MM.1S (cell line): ENCODE results near the gene CCSAP.
A peak's percentile ranks its signal among the peaks of the same experiment; 100 is the strongest.

ENCODE experiments used
- DNase-seq: peaks from one replicate; pipeline ENCODE4 v3.0.0-alpha.2; 2015
- H2AFZ ChIP-seq: fragments of 300-600 bp; sonication (generic); 2 replicates; pipeline ENCODE4 v1.6.0; 2016; ENCODE audit warnings: antibody characterized with exemption, low read length
- H3F3A ChIP-seq: fragments of 300-600 bp; sonication (generic); 2 replicates; pipeline ENCODE4 v1.6.1; 2016; ENCODE audit warnings: mild to moderate bottlenecking, antibody characterized with exemption, low read length, moderate library complexity, mixed read lengths; ENCODE audit not compliant: insufficient read depth
- H3K27ac ChIP-seq: fragments of 300-600 bp; sonication (generic); 2 replicates; pipeline ENCODE4 v1.5.1; 2016; ENCODE audit warnings: mild to moderate bottlenecking, low read length
- H3K27me3 ChIP-seq: fragments of 300-600 bp; sonication (generic); replicated peaks from 2 replicates; pipeline ENCODE4 v1.6.0; 2016; ENCODE audit warnings: low read length; ENCODE audit not compliant: insufficient read depth
- H3K36me3 ChIP-seq: fragments of 300-600 bp; sonication (generic); replicated peaks from 2 replicates; pipeline ENCODE4 v1.6.1; 2016; ENCODE audit warnings: mild to moderate bottlenecking, low read length, mixed read lengths; ENCODE audit not compliant: insufficient read depth
- H3K4me1 ChIP-seq: fragments of 300-600 bp; sonication (generic); 2 replicates; pipeline ENCODE4 v1.6.1; 2016; ENCODE audit warnings: low read length, mixed read lengths
- H3K4me2 ChIP-seq: fragments of 300-600 bp; sonication (generic); 2 replicates; pipeline ENCODE4 v1.6.0; 2016; ENCODE audit warnings: low read depth, low read length
- H3K4me3 ChIP-seq: fragments of 300-600 bp; sonication (generic); 2 replicates; pipeline ENCODE4 v1.5.1; 2016; ENCODE audit warnings: low read length, mixed read lengths
- H3K79me2 ChIP-seq: fragments of 300-600 bp; sonication (generic); 2 replicates; pipeline ENCODE4 v1.6.1; 2016; ENCODE audit warnings: mixed run types, low read length, mixed read lengths
- H3K9ac ChIP-seq: fragments of 300-600 bp; sonication (generic); 2 replicates; pipeline ENCODE4 v1.6.1; 2016; ENCODE audit warnings: low read length, mixed read lengths
- H3K9me2 ChIP-seq: fragments of 300-600 bp; sonication (generic); replicated peaks from 2 replicates; pipeline ENCODE4 v1.6.1; 2016; ENCODE audit warnings: mild to moderate bottlenecking, low read length, mixed read lengths; ENCODE audit not compliant: insufficient read depth
- H3K9me3 ChIP-seq: fragments of 300-600 bp; sonication (generic); replicated peaks from 2 replicates; pipeline ENCODE4 v1.6.1; 2016; ENCODE audit warnings: mild to moderate bottlenecking, low read length, mixed read lengths; ENCODE audit not compliant: insufficient read depth
- H4K20me1 ChIP-seq: fragments of 300-600 bp; sonication (generic); 2 replicates; pipeline ENCODE4 v1.6.1; 2016; ENCODE audit warnings: mild to moderate bottlenecking, low read length, moderate library complexity, mixed read lengths; ENCODE audit not compliant: insufficient read depth
- CTCF ChIP-seq: fragments of 300-600 bp; sonication (generic); IDR thresholded peaks from 2 replicates; pipeline ENCODE4 v1.5.1; 2016; ENCODE audit warnings: antibody characterized with exemption, low read length, mixed read lengths
- EZH2 ChIP-seq: fragments of 300-600 bp; sonication (generic); optimal IDR thresholded peaks from 2 replicates; pipeline ENCODE3; 2017; ENCODE audit warnings: low read depth, mild to moderate bottlenecking, antibody characterized with exemption, low read length, mixed read lengths
- EZH2phosphoT487 ChIP-seq: fragments of 300-600 bp; sonication (generic); IDR thresholded peaks from 2 replicates; pipeline ENCODE4 v1.6.1; 2018; ENCODE audit warnings: antibody characterized with exemption, low read length

Gene CCSAP

GRCh38 chr1:229372251-229372650, 29.4 kb upstream of the CCSAP start:
- Histone ChIP-seq H3K9ac (no peak overlapping the region), H3K9me3 (no peaks in the 10 kb centered on the region), H3K4me3 (no peak overlapping the region), H3K79me2 (no peaks in the 10 kb centered on the region), H3K9me2 (no peaks in the 10 kb centered on the region), H2AFZ (no peak overlapping the region), H3K27me3 (no peaks in the 10 kb centered on the region), H3K36me3 (no peaks in the 10 kb centered on the region), H3K27ac (no peak overlapping the region), H3F3A (peaks cover 22% of the 10 kb centered on the region), H3K4me2 (no peak overlapping the region), H4K20me1 (no peaks in the 10 kb centered on the region), H3K4me1 (peaks cover 27% of the 10 kb centered on the region)
- no peak for TF ChIP-seq CTCF
- TF ChIP-seq EZH2 = no peak
- TF ChIP-seq EZH2phosphoT487 = no peak
- DNase-seq = no peak

- Histone ChIP-seq H3K4me2 (no peak overlapping the region), H3K27ac (no peak overlapping the region), H3F3A (peaks cover 28% of the 10 kb centered on the region), H3K4me1 (peaks cover 34% of the 10 kb centered on the region), H3K79me2 (no peaks in the 10 kb centered on the region), H3K9me3 (no peaks in the 10 kb centered on the region), H4K20me1 (no peaks in the 10 kb centered on the region), H3K36me3 (no peaks in the 10 kb centered on the region), H3K9ac (no peak overlapping the region), H3K27me3 (no peaks in the 10 kb centered on the region), H3K4me3 (no peak overlapping the region), H2AFZ (no peak overlapping the region), H3K9me2 (no peaks in the 10 kb centered on the region)
- DNase-seq = no peak
- TF ChIP-seq EZH2phosphoT487 (no peak), CTCF (no peak), EZH2 (no peak)
Observed at GRCh38 chr1:229371624-229372023, 28.8 kb upstream of the CCSAP start.

GRCh38 chr1:229370601-229371021, 27.8 kb upstream of the CCSAP start:
- Histone ChIP-seq H3K27me3 (no peaks in the 10 kb centered on the region), H3K9ac (no peak overlapping the region), H3K27ac (no peak overlapping the region), H3K79me2 (no peaks in the 10 kb centered on the region), H3K9me2 (no peaks in the 10 kb centered on the region), H3K4me2 (peak overlapping the region; percentile 11; the same call in 1 of the 2 replicates), H2AFZ (no peak overlapping the region), H3K4me3 (no peak overlapping the region), H3K36me3 (no peaks in the 10 kb centered on the region), H3K9me3 (no peaks in the 10 kb centered on the region), H3F3A (peaks cover 28% of the 10 kb centered on the region), H4K20me1 (no peaks in the 10 kb centered on the region), H3K4me1 (peaks cover 44% of the 10 kb centered on the region)
- 0 out of 2 replicates have a peak, but pooled peaks have one; percentile 9 for TF ChIP-seq CTCF
- TF ChIP-seq EZH2 = no peak
- DNase-seq = peak; percentile 40
